ENCODE data around the gene RDH8.

The RDH8 gene

GRCh38 chr19:9981406-9982260 is 31.6 kb upstream of the RDH8 start:
- Histone ChIP-seq H3K79me2 (ENCODE audit: low read length) (no peaks in the 10 kb centered on the region), H3K4me2 (ENCODE audit: low read depth, low read length) (no peak overlapping the region), H3K36me3 (replicated peaks; ENCODE audit: insufficient read depth, low read length) (no peaks in the 10 kb centered on the region), H2AFZ (ENCODE audit: low read length) (no peak overlapping the region), H3K9ac (ENCODE audit: low read length) (no peak overlapping the region), H3F3A (ENCODE audit: insufficient read depth, low read length) (no peaks in the 10 kb centered on the region), H3K27me3 (replicated peaks; ENCODE audit: insufficient read depth, low read length) (peaks cover 41% of the 10 kb centered on the region), H3K9me2 (replicated peaks; ENCODE audit: insufficient read depth, low read length) (no peaks in the 10 kb centered on the region), H3K4me1 (ENCODE audit: low read length) (no peaks in the 10 kb centered on the region), H3K27ac (ENCODE audit: low read length) (no peak overlapping the region), H3K9me3 (replicated peaks; ENCODE audit: insufficient read depth, low read length) (no peaks in the 10 kb centered on the region), H4K20me1 (ENCODE audit: insufficient read depth, low read length) (no peaks in the 10 kb centered on the region), H3K4me3 (ENCODE audit: low read length) (no peak overlapping the region)
- no peak for TF ChIP-seq EZH2phosphoT487 (IDR thresholded peaks at IDR 0.05; ENCODE audit: low read length)
- TF ChIP-seq CTCF (IDR thresholded peaks at IDR 0.05; ENCODE audit: low read length): no peak
- TF ChIP-seq EZH2 (optimal IDR thresholded peaks at IDR 0.05; ENCODE audit: low read depth, low read length): no peak
- no peak for DNase-seq

DNA sequence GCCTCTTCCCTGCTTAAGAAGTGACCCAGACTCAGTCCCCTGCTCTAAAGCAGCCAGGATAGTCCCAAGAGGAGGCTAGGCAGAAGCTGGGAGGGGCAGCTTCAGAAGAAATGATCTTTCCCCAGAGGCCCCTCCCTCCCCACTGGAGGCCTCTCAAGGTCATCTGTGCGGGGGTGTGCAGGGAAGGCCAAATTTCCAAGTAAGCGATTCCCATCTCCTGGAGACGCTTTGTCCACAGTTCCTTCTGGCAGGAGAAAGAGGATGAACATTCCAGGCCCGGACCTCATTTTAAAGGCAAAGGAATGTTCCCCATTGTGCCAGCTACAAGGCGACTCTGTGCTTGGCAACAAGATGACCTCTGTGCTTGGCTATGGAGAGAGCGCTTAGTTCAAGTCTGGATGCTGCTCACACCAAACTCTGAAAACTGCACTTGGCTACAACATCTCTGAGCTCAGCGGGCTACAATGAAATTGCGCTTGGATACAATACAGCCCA is 26.4 kb upstream of the RDH8 start:
- Histone ChIP-seq H3K79me2 (ENCODE audit: low read length) (no peaks in the 10 kb centered on the region), H3K9ac (ENCODE audit: low read length) (no peak overlapping the region), H3K9me3 (replicated peaks; ENCODE audit: insufficient read depth, low read length) (no peaks in the 10 kb centered on the region), H3K27me3 (replicated peaks; ENCODE audit: insufficient read depth, low read length) (peaks cover 67% of the 10 kb centered on the region), H3K4me3 (ENCODE audit: low read length) (no peak overlapping the region), H4K20me1 (ENCODE audit: insufficient read depth, low read length) (no peaks in the 10 kb centered on the region), H3K27ac (ENCODE audit: low read length) (no peak overlapping the region), H3K4me2 (ENCODE audit: low read depth, low read length) (no peak overlapping the region), H2AFZ (ENCODE audit: low read length) (no peak overlapping the region), H3F3A (ENCODE audit: insufficient read depth, low read length) (no peaks in the 10 kb centered on the region), H3K9me2 (replicated peaks; ENCODE audit: insufficient read depth, low read length) (no peaks in the 10 kb centered on the region), H3K4me1 (ENCODE audit: low read length) (no peaks in the 10 kb centered on the region), H3K36me3 (replicated peaks; ENCODE audit: insufficient read depth, low read length) (no peaks in the 10 kb centered on the region)
- no peak for DNase-seq
- TF ChIP-seq EZH2 (optimal IDR thresholded peaks at IDR 0.05; ENCODE audit: low read depth, low read length): no peak
- no peak for TF ChIP-seq EZH2phosphoT487 (IDR thresholded peaks at IDR 0.05; ENCODE audit: low read length)
- no peak for TF ChIP-seq CTCF (IDR thresholded peaks at IDR 0.05; ENCODE audit: low read length)

GRCh38 chr19:9989504-9989903 is 23.8 kb upstream of the RDH8 start:
- H3K27me3 ChIP-seq (replicated peaks; ENCODE audit: insufficient read depth, low read length): peaks cover 64% of the 10 kb centered on the region
- H3K27ac ChIP-seq (ENCODE audit: low read length): no peak overlapping the region
- H3K36me3 ChIP-seq (replicated peaks; ENCODE audit: insufficient read depth, low read length): no peaks in the 10 kb centered on the region
- H3K9ac ChIP-seq (ENCODE audit: low read length): no peak overlapping the region
- TF ChIP-seq CTCF (IDR thresholded peaks at IDR 0.05; ENCODE audit: low read length) (no peak), EZH2phosphoT487 (IDR thresholded peaks at IDR 0.05; ENCODE audit: low read length) (no peak), EZH2 (optimal IDR thresholded peaks at IDR 0.05; ENCODE audit: low read depth, low read length) (no peak)
- no peaks in the 10 kb centered on the region for H3F3A ChIP-seq (ENCODE audit: insufficient read depth, low read length)
- no peak overlapping the region for H3K4me3 ChIP-seq (ENCODE audit: low read length)
- H2AFZ ChIP-seq (ENCODE audit: low read length): no peak overlapping the region
- no peak overlapping the region for H3K4me2 ChIP-seq (ENCODE audit: low read depth, low read length)
- no peaks in the 10 kb centered on the region for H3K9me2 ChIP-seq (replicated peaks; ENCODE audit: insufficient read depth, low read length)
- no peak for DNase-seq
- H3K4me1 ChIP-seq (ENCODE audit: low read length): no peaks in the 10 kb centered on the region
- no peaks in the 10 kb centered on the region for H3K9me3 ChIP-seq (replicated peaks; ENCODE audit: insufficient read depth, low read length)
- H4K20me1 ChIP-seq (ENCODE audit: insufficient read depth, low read length): no peaks in the 10 kb centered on the region
- H3K79me2 ChIP-seq (ENCODE audit: low read length): no peaks in the 10 kb centered on the region
